ENCODE data around the gene POLR2H. TPM values are rescaled to one million over a fixed set of nuclear protein-coding genes. Genes with fewer than 3 reads are reported as not detected.

POLR2H gene
- total and polyA plus RNA-seq, 2 experiments from 2014 or later, result 66.3 to 81.2 TPM

DNA sequence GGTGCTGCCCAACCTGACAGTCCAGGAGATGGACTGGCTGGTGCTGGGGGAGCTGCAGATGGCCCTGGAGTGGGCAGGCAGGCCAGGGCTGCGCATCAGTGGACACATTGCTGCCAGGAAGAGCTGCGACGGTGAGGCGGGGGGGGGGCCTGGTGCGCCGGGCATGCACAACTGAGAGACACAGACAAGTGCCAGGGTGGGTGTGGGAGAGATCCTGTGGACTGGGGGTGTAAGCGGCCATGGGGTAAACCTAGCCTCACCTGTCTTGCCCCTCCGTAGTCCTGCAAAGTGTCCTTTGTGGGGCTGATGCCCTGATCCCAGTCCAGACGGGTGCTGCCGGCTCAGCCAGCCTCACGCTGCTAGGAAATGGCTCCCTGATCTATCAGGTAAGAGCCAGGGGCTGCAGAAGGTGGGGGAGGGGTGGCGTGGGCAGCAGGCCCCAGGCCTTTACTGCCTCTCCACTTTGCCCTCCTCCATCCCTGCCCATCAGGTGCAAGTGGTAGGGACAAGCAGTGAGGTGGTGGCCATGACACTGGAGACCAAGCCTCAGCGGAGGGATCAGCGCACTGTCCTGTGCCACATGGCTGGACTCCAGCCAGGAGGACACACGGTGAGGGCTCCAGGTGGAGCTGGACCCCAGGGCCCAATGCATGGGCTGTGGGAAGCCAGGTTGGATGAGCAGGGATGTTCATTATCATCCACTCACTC lies 21.7 kb downstream of the POLR2H start:
- Histone ChIP-seq H4K20me1 (ENCODE audit: insufficient read depth) (no peaks in the 10 kb centered on the region), H3K9me3 (ENCODE audit: low read depth) (no peaks in the 10 kb centered on the region), H3K36me3 (ENCODE audit: low read depth) (no peaks in the 10 kb centered on the region), H3K4me3 (no peak overlapping the region), H3K4me1 (ENCODE audit: insufficient read depth) (no peaks in the 10 kb centered on the region), H3K9ac (no peak overlapping the region), H3K27ac (no peak overlapping the region), H3K9me2 (ENCODE audit: insufficient read depth) (no peaks in the 10 kb centered on the region), H3K4me2 (ENCODE audit: unreplicated experiment) (no peak overlapping the region), H2AFZ (no peak overlapping the region), H3K79me2 (ENCODE audit: insufficient read depth) (no peaks in the 10 kb centered on the region), H3F3A (ENCODE audit: insufficient read depth) (no peaks in the 10 kb centered on the region), H3K27me3 (replicated peaks; ENCODE audit: insufficient read depth) (peaks cover 28% of the 10 kb centered on the region)
- DNase-seq, result no peak
- WGBS, 2 experiments (ENCODE audit: low coverage in 1 of 2, low lambda C conversion rate in 2 of 2, missing lambda C conversion rate in 2 of 2), result 82 to 85% methylated on average over 15 of the region's 15 CpGs
- TF ChIP-seq EZH2phosphoT487 (IDR thresholded peaks at IDR 0.05; ENCODE audit: insufficient read depth, low read depth) (no peak), EZH2 (IDR thresholded peaks at IDR 0.05; ENCODE audit: insufficient read depth, poor library complexity, severe bottlenecking) (no peak)
- in situ Hi-C loops (cut with MboI), result no loop called here

DNA sequence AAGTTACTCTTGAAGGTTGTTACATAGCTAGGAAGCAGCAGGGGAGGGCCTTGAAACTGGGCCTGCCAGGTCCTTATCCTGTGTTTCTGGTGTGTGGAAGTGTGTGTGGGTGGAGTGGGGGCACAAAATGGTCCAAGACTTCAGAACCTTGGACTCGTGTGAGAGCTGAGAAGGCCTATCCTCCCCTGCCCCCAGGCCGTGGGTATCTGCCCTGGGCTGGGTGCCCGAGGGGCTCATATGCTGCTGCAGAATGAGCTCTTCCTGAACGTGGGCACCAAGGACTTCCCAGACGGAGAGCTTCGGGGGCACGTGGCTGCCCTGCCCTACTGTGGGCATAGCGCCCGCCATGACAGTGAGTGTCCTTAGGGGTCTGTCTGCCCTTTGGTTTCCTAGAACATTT lies 22.8 kb downstream of the POLR2H start:
- Histone ChIP-seq H4K20me1 (ENCODE audit: insufficient read depth) (no peaks in the 10 kb centered on the region), H3F3A (ENCODE audit: insufficient read depth) (no peaks in the 10 kb centered on the region), H3K79me2 (ENCODE audit: insufficient read depth) (no peaks in the 10 kb centered on the region), H3K9ac (no peak overlapping the region), H3K27me3 (replicated peaks; ENCODE audit: insufficient read depth) (peaks cover 23% of the 10 kb centered on the region), H3K9me2 (ENCODE audit: insufficient read depth) (no peaks in the 10 kb centered on the region), H3K4me3 (no peak overlapping the region), H3K27ac (no peak overlapping the region), H3K36me3 (ENCODE audit: low read depth) (no peaks in the 10 kb centered on the region), H3K9me3 (ENCODE audit: low read depth) (no peaks in the 10 kb centered on the region), H3K4me1 (ENCODE audit: insufficient read depth) (no peaks in the 10 kb centered on the region), H3K4me2 (ENCODE audit: unreplicated experiment) (no peak overlapping the region), H2AFZ (no peak overlapping the region)
- TF ChIP-seq EZH2 (IDR thresholded peaks at IDR 0.05; ENCODE audit: insufficient read depth, poor library complexity, severe bottlenecking) (no peak), EZH2phosphoT487 (IDR thresholded peaks at IDR 0.05; ENCODE audit: insufficient read depth, low read depth) (no peak)
- in situ Hi-C loops (cut with MboI), result no loop called here
- no peak for DNase-seq
- 72 to 77% methylated on average over 9 of the region's 9 CpGs for WGBS, 2 experiments (ENCODE audit: low coverage in 1 of 2, low lambda C conversion rate in 2 of 2, missing lambda C conversion rate in 2 of 2)

DNA sequence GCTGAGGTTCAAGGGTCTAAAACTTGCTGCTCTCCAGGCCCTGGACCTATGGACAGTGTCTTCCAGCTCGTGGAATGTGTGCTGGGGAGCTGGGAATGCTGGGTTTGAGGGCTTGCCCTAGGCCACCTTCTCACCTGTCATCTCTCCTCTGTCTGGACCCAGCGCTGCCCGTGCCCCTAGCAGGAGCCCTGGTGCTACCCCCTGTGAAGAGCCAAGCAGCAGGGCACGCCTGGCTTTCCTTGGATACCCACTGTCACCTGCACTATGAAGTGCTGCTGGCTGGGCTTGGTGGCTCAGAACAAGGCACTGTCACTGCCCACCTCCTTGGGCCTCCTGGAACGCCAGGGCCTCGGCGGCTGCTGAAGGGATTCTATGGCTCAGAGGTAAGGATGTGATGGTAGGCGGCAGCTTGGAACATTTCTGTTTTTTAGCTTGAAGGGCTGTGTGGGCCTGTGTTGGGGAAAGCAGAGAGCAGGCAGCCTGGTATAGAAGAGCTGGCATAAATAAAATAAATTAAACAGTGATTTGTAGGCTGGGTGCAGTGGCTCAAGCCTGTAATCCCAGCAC lies 23.4 kb downstream of the POLR2H start:
- no peaks in the 10 kb centered on the region for H3K9me2 ChIP-seq (ENCODE audit: insufficient read depth)
- no peak overlapping the region for H3K27ac ChIP-seq
- no peak overlapping the region for H2AFZ ChIP-seq
- H3K36me3 ChIP-seq (ENCODE audit: low read depth), result no peaks in the 10 kb centered on the region
- in situ Hi-C loops (cut with MboI), result no loop called here
- no peaks in the 10 kb centered on the region for H3K79me2 ChIP-seq (ENCODE audit: insufficient read depth)
- no peak overlapping the region for H3K9ac ChIP-seq
- no peaks in the 10 kb centered on the region for H3K9me3 ChIP-seq (ENCODE audit: low read depth)
- peaks cover 22% of the 10 kb centered on the region for H3K27me3 ChIP-seq (replicated peaks; ENCODE audit: insufficient read depth)
- H3K4me2 ChIP-seq (ENCODE audit: unreplicated experiment), result no peak overlapping the region
- no peak for DNase-seq
- H3F3A ChIP-seq (ENCODE audit: insufficient read depth), result no peaks in the 10 kb centered on the region
- WGBS, 2 experiments (ENCODE audit: low coverage in 1 of 2, low lambda C conversion rate in 2 of 2, missing lambda C conversion rate in 2 of 2), result 89 to 92% methylated on average over 8 of the region's 8 CpGs
- H3K4me3 ChIP-seq, result no peak overlapping the region
- no peaks in the 10 kb centered on the region for H4K20me1 ChIP-seq (ENCODE audit: insufficient read depth)
- no peaks in the 10 kb centered on the region for H3K4me1 ChIP-seq (ENCODE audit: insufficient read depth)
- TF ChIP-seq EZH2phosphoT487 (IDR thresholded peaks at IDR 0.05; ENCODE audit: insufficient read depth, low read depth), result no peak
- TF ChIP-seq EZH2 (IDR thresholded peaks at IDR 0.05; ENCODE audit: insufficient read depth, poor library complexity, severe bottlenecking), result no peak

DNA sequence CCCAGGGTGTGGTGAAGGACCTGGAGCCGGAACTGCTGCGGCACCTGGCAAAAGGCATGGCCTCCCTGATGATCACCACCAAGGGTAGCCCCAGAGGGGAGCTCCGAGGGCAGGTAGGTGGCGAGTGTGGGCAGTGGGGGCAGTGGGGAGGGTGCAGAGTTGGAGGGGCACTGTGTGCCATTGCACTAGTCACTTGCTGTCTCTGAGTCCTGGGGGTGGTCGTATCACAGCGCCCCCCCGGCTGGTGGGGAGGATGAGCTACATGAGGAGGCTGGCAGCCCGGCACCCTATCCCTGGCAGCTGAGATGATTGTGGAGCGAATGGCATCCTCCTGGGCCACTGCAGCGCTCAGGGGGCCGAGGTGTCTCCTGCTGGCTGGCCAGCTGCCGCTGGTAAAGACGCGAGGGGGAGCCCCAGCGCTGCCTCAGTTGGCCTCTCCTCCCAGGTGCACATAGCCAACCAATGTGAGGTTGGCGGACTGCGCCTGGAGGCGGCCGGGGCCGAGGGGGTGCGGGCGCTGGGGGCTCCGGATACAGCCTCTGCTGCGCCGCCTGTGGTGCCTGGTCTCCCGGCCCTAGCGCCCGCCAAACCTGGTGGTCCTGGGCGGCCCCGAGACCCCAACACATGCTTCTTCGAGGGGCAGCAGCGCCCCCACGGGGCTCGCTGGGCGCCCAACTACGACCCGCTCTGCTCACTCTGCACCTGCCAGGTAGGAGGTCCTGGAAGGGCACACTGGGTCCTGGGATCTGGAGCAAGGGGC lies 24.7 kb downstream of the POLR2H start:
- TF ChIP-seq EZH2phosphoT487 (IDR thresholded peaks at IDR 0.05; ENCODE audit: insufficient read depth, low read depth) (no peak), EZH2 (IDR thresholded peaks at IDR 0.05; ENCODE audit: insufficient read depth, poor library complexity, severe bottlenecking) (no peak)
- in situ Hi-C loops (cut with MboI), result no loop called here

More for the DNA sequence above, 24.7 kb downstream of the POLR2H start:
- Histone ChIP-seq H3K79me2 (ENCODE audit: insufficient read depth) (no peaks in the 10 kb centered on the region), H3F3A (ENCODE audit: insufficient read depth) (no peaks in the 10 kb centered on the region), H3K9me3 (ENCODE audit: low read depth) (no peaks in the 10 kb centered on the region), H3K4me1 (ENCODE audit: insufficient read depth) (no peaks in the 10 kb centered on the region), H2AFZ (no peak overlapping the region), H3K9ac (no peak overlapping the region), H4K20me1 (ENCODE audit: insufficient read depth) (no peaks in the 10 kb centered on the region), H3K36me3 (ENCODE audit: low read depth) (no peaks in the 10 kb centered on the region), H3K9me2 (ENCODE audit: insufficient read depth) (no peaks in the 10 kb centered on the region), H3K4me3 (no peak overlapping the region), H3K4me2 (ENCODE audit: unreplicated experiment) (no peak overlapping the region), H3K27ac (no peak overlapping the region), H3K27me3 (replicated peaks; ENCODE audit: insufficient read depth) (peaks cover 15% of the 10 kb centered on the region; the same call in 1 of the 2 replicates)
- 75 to 79% methylated on average over 29 to 30 of the region's 37 CpGs for WGBS, 2 experiments (ENCODE audit: low coverage in 1 of 2, low lambda C conversion rate in 2 of 2, missing lambda C conversion rate in 2 of 2)
- DNase-seq, result no peak

All from GM23248 (cell line).